ENCODE data around the gene CTSE. TPM values are rescaled to one million over a fixed set of nuclear protein-coding genes. Genes with fewer than 3 reads are reported as not detected.

Gene CTSE
- total and polyA plus RNA-seq, 5 donors from 2014 or later, result not detected

DNA sequence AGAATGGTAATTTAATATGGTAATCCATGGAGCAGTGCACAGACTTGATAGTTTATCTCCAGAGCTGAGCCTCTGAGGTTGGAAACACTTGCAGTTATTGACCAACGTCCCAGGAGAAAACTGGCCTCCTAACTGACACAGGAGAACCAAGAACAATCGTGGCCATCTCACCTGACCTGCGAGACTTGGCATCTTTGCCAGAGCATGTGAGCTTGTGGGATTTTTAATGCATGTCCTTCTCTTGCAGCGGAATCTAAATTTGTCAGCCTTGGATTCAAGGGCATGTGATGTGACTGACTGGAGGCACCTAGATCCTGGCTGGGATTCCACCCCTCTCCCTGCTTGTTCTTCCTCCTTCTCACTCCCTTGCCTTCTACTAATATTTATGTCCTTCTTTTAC is 52.6 kb downstream of the CTSE start:
- H3K27me3 Mint-ChIP-seq, result peaks cover 4% of the 10 kb centered on the region
- Histone ChIP-seq H3K4me3 (ENCODE audit: low read depth, low read length) (no peak overlapping the region), H3K4me1 (ENCODE audit: control insufficient read depth, insufficient read depth, low read length, poor library complexity, severe bottlenecking) (no peaks in the 10 kb centered on the region), H3K9me3 (ENCODE audit: control insufficient read depth in 2 of 2, low read length in 2 of 2) (no peaks in the 10 kb centered on the region), H3K27ac (ENCODE audit: insufficient read depth, low read length, poor library complexity, severe bottlenecking) (no peak overlapping the region), H3K27me3 (ENCODE audit: control insufficient read depth, insufficient read depth, low read length) (no peaks in the 10 kb centered on the region), H3K36me3 (ENCODE audit: control insufficient read depth, insufficient read depth, low read length) (no peaks in the 10 kb centered on the region)
- no peaks in the 10 kb centered on the region for H3K9me3 Mint-ChIP-seq
- ATAC-seq (ENCODE audit: low read depth in 2 of 2) (no peak), DNase-seq (no peak)
- no peak overlapping the region for H3K27ac Mint-ChIP-seq
- H3K36me3 Mint-ChIP-seq, result no peaks in the 10 kb centered on the region
- peaks cover 0 to 6% (median 4%) of the 10 kb centered on the region in 4 donors for H3K4me1 Mint-ChIP-seq
- H3K4me3 Mint-ChIP-seq, result no peak overlapping the region

DNA sequence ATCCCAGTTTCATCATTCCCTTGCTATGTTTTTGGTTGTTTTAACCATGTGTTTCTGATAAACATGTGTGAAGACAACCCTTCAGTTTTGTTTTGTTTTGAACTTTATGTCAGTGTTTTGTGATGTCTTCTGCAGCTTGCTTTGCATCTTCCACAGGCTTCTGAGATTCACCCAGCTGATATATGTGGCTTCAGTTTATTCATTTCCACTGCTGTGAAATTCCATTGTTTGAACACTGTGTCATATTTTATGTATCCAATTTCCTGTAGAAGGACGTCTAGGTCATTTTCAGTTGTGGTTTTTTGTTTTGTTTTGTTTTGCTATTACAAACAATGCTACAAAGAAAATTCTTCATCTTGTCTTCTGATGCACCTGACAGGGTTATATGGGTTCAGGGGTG is 53.2 kb downstream of the CTSE start:
- ATAC-seq (ENCODE audit: low read depth in 2 of 2) (no peak), DNase-seq (no peak)
- H3K27me3 Mint-ChIP-seq, result peaks cover 8% of the 10 kb centered on the region
- Histone ChIP-seq H3K27me3 (ENCODE audit: control insufficient read depth, insufficient read depth, low read length) (no peaks in the 10 kb centered on the region), H3K9me3 (ENCODE audit: control insufficient read depth in 2 of 2, low read length in 2 of 2) (no peaks in the 10 kb centered on the region), H3K4me3 (ENCODE audit: low read depth, low read length) (no peak overlapping the region), H3K36me3 (ENCODE audit: control insufficient read depth, insufficient read depth, low read length) (no peaks in the 10 kb centered on the region), H3K27ac (ENCODE audit: insufficient read depth, low read length, poor library complexity, severe bottlenecking) (no peak overlapping the region), H3K4me1 (ENCODE audit: control insufficient read depth, insufficient read depth, low read length, poor library complexity, severe bottlenecking) (no peaks in the 10 kb centered on the region)
- H3K4me1 Mint-ChIP-seq, result peaks cover 0 to 6% (median 4%) of the 10 kb centered on the region in 4 donors
- H3K9me3 Mint-ChIP-seq, result no peaks in the 10 kb centered on the region
- H3K4me3 Mint-ChIP-seq, result no peak overlapping the region
- no peaks in the 10 kb centered on the region for H3K36me3 Mint-ChIP-seq
- no peak overlapping the region for H3K27ac Mint-ChIP-seq

DNA sequence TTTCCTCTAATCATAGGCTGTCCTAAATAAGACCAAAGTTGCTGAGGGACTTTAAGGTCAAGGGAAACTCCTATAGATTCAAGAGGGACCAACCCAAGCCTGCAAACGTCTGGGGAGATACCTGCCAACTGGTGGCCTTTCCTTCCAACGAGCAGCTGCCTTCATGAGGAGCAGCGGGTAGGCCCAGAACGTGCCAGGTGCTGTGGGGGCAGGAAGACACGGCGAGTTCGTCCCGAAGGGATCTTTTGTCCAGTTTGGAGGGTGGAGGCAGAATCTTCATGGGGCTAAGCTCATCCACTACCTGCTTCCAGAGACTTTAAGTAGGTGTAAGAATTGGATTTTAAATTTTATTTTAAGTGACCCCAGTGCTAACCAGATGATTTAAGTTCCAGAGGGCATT is 54.5 kb downstream of the CTSE start:
- H3K36me3 ChIP-seq (ENCODE audit: control insufficient read depth, insufficient read depth, low read length), result no peaks in the 10 kb centered on the region
- ATAC-seq (ENCODE audit: low read depth in 2 of 2), result no peak
- no peaks in the 10 kb centered on the region for H3K4me1 ChIP-seq (ENCODE audit: control insufficient read depth, insufficient read depth, low read length, poor library complexity, severe bottlenecking)
- Mint-ChIP-seq H3K36me3 (no peaks in the 10 kb centered on the region), H3K4me1 (peaks cover 0 to 2% (median under 1%) of the 10 kb centered on the region in 4 donors), H3K27me3 (peaks cover 9% of the 10 kb centered on the region), H3K4me3 (no peak overlapping the region), H3K27ac (no peak overlapping the region), H3K9me3 (no peaks in the 10 kb centered on the region)
- H3K4me3 ChIP-seq (ENCODE audit: low read depth, low read length), result no peak overlapping the region
- no peak for DNase-seq
- H3K27ac ChIP-seq (ENCODE audit: insufficient read depth, low read length, poor library complexity, severe bottlenecking), result no peak overlapping the region
- no peaks in the 10 kb centered on the region for H3K27me3 ChIP-seq (ENCODE audit: control insufficient read depth, insufficient read depth, low read length)
- no peaks in the 10 kb centered on the region for H3K9me3 ChIP-seq (ENCODE audit: control insufficient read depth in 2 of 2, low read length in 2 of 2)

DNA sequence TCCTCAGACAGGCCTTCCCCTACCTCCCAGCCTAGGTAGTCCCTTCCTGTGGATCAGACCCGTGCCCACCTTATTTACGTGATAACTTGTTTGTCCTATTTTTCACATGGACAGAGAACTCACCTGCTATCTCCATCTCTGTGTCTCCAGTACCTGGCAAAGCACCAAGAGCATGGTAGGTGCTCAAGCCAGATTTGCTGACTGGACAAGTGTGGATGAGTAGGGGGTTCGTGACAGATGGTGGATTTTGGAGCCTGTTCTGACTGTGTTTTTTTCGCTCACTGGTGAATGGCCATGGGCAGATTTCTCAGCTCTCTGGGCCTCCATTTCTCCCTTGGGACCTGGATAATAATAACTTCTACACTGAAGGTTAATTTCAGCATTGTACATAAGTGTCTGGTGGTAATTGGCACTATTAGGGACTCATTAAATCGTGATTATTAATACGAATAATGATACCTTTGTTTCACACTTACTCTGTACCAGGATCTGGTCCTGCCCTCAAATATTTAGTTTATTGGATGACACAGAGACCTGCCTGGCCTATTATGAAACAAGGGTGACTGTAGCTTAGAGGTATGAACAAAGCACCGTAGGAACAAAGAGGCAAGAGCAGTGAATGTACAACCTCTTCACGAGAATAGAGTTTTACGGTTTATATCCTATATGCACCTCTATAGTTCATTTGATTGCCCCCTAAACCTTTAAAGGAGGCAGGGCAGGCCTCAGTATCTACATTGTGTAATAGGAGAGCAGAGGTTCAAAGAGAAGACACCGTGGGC is 56.0 kb downstream of the CTSE start:
- Mint-ChIP-seq H3K4me3 (no peak overlapping the region), H3K9me3 (peaks cover 0 to 2% (median 0%) of the 10 kb centered on the region in 7 donors)

DNA sequence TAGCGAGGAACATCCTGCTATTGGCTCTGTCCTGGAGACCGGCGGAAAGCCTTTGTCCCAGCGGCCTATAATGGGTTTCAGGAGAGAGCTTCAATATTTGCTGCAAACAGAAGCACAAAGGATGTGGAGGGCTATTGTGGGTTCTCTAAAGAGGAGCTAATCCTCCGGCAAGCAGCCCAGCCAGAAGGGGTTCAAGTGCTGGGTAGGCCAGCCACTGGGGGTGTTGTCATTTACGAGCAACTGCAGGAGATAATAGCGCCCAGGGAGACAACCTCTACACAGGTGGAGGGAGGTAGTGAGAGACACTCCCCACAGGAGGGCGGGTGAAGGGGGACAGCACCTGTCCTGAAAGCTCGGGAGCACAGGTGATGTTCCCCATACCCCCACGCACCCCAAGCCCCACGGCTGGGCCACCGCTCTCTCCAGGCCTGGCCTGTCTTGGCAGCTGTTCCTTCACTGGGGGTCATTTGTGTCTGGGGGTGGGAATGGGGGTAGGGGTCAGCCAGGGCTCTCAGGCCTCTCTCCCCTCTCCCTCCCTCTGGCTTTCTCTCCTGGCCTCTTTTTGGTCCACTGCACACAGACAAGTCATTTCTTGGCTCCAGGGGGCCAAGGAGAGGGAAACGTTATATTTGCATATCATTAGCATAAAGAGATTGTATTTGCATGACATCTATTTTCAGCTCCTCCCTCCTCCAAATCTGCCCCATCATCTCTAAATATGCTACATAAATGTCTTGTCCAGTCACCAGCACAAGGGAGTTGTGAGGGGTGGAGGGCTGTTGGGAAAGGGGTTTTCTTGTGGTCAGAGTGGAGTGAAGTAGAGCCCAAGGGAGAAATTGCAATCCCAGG is 58.4 kb downstream of the CTSE start:
- Histone ChIP-seq H3K36me3 (ENCODE audit: control insufficient read depth, insufficient read depth, low read length) (no peaks in the 10 kb centered on the region), H3K4me3 (ENCODE audit: low read depth, low read length) (no peak overlapping the region), H3K4me1 (ENCODE audit: control insufficient read depth, insufficient read depth, low read length, poor library complexity, severe bottlenecking) (no peaks in the 10 kb centered on the region), H3K9me3 (ENCODE audit: control insufficient read depth in 2 of 2, low read length in 2 of 2) (no peaks in the 10 kb centered on the region), H3K27ac (ENCODE audit: insufficient read depth, low read length, poor library complexity, severe bottlenecking) (no peak overlapping the region), H3K27me3 (ENCODE audit: control insufficient read depth, insufficient read depth, low read length) (no peaks in the 10 kb centered on the region)
- H3K4me1 Mint-ChIP-seq, result no peaks in the 10 kb centered on the region
- peaks cover 7% of the 10 kb centered on the region for H3K27me3 Mint-ChIP-seq
- H3K4me3 Mint-ChIP-seq, result no peak overlapping the region
- ATAC-seq (ENCODE audit: low read depth in 2 of 2) (no peak), DNase-seq (no peak)
- no peaks in the 10 kb centered on the region for H3K36me3 Mint-ChIP-seq
- H3K27ac Mint-ChIP-seq, result no peak overlapping the region
- H3K9me3 Mint-ChIP-seq, result peaks cover 0 to 2% (median 0%) of the 10 kb centered on the region in 7 donors

More for the DNA sequence above, 56.0 kb downstream of the CTSE start:
- peaks cover 0 to 2% (median 0%) of the 10 kb centered on the region in 4 donors for H3K4me1 Mint-ChIP-seq
- peaks cover 9% of the 10 kb centered on the region for H3K27me3 Mint-ChIP-seq
- DNase-seq, result no peak
- no peak for ATAC-seq (ENCODE audit: low read depth in 2 of 2)
- H3K36me3 Mint-ChIP-seq, result no peaks in the 10 kb centered on the region
- H3K9me3 ChIP-seq (ENCODE audit: control insufficient read depth in 2 of 2, low read length in 2 of 2), result no peaks in the 10 kb centered on the region
- H3K27me3 ChIP-seq (ENCODE audit: control insufficient read depth, insufficient read depth, low read length), result no peaks in the 10 kb centered on the region
- no peak overlapping the region for H3K27ac ChIP-seq (ENCODE audit: insufficient read depth, low read length, poor library complexity, severe bottlenecking)
- H3K4me3 ChIP-seq (ENCODE audit: low read depth, low read length), result no peak overlapping the region
- H3K27ac Mint-ChIP-seq, result no peak overlapping the region
- no peaks in the 10 kb centered on the region for H3K36me3 ChIP-seq (ENCODE audit: control insufficient read depth, insufficient read depth, low read length)
- H3K4me1 ChIP-seq (ENCODE audit: control insufficient read depth, insufficient read depth, low read length, poor library complexity, severe bottlenecking), result no peaks in the 10 kb centered on the region

DNA sequence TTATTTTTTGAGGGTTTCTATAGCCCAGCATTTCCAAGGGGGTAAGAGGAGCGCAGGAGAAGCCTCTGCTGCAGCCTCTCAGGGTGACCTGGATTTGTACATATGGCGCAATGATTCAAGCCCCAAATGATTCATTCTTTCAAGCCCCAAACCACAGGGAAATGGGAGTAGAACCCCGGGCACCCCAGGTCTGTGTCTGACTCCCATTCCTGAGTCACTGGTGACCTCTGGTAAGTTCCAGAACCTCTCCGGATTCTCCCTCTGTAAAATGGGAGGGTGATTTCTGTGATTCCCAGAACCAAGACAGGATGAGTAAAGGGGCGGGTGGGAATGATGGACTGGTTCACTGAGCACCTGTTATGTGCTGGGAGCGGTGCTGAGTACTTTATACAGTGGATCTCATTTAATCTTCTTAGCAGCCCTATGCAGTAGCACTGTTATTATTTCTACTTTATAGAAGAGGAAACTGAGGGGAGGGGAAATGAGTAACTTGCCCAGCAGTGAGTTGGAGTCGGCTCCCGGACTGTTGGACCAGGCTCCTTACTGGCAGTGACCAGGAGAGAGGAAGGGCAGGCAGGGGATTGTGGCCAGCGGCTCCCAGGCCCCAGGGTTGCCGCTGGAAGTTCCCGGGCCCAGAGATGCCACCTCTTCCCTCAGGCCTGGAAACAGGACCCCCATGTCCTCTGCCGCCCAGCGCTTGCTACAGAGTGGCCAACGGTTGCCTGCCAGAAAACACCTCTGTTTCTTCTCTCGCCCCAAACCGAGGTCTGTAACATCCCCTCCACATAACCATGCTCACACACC is 60.1 kb downstream of the CTSE start:
- no peaks in the 10 kb centered on the region for H3K27me3 ChIP-seq (ENCODE audit: control insufficient read depth, insufficient read depth, low read length)
- H3K4me3 ChIP-seq (ENCODE audit: low read depth, low read length), result no peak overlapping the region
- no peak overlapping the region for H3K27ac Mint-ChIP-seq

DNA sequence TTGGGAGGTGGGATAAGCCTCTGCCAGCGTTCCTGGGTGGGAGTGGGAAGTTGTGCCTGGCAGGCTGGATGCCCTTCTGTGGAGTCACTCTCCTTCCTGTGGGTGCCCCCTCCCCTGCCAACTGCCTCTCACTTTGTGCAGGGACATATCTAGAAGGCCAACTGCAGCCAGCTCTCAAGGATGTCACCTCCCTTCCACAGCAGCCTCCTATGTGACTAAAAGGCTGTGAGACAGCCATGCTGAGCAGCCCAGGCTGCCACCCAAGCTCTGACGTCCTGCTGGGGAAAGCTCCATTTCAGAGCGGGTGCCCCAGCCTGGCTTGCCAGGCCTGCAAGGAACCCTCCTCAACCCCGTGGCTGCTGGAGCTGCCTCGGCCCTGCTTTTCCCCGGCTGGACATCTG is 60.9 kb downstream of the CTSE start:
- no peaks in the 10 kb centered on the region for H3K36me3 Mint-ChIP-seq
- H3K27ac ChIP-seq (ENCODE audit: insufficient read depth, low read length, poor library complexity, severe bottlenecking), result no peak overlapping the region
- H3K4me1 Mint-ChIP-seq, result no peaks in the 10 kb centered on the region
- ATAC-seq (ENCODE audit: low read depth in 2 of 2) (no peak), DNase-seq (no peak)
- no peak overlapping the region for H3K27ac Mint-ChIP-seq
- no peaks in the 10 kb centered on the region for H3K36me3 ChIP-seq (ENCODE audit: control insufficient read depth, insufficient read depth, low read length)
- no peak overlapping the region for H3K4me3 ChIP-seq (ENCODE audit: low read depth, low read length)
- H3K27me3 Mint-ChIP-seq, result peaks cover 15% of the 10 kb centered on the region
- H3K27me3 ChIP-seq (ENCODE audit: control insufficient read depth, insufficient read depth, low read length), result no peaks in the 10 kb centered on the region
- H3K4me3 Mint-ChIP-seq, result no peak overlapping the region
- peaks cover 0 to 3% (median 0%) of the 10 kb centered on the region in 7 donors for H3K9me3 Mint-ChIP-seq
- H3K9me3 ChIP-seq (ENCODE audit: control insufficient read depth in 2 of 2, low read length in 2 of 2), result no peaks in the 10 kb centered on the region
- H3K4me1 ChIP-seq (ENCODE audit: control insufficient read depth, insufficient read depth, low read length, poor library complexity, severe bottlenecking), result no peaks in the 10 kb centered on the region

More for the DNA sequence above, 60.1 kb downstream of the CTSE start:
- Histone ChIP-seq H3K27ac (ENCODE audit: insufficient read depth, low read length, poor library complexity, severe bottlenecking) (no peak overlapping the region), H3K9me3 (ENCODE audit: control insufficient read depth in 2 of 2, low read length in 2 of 2) (no peaks in the 10 kb centered on the region), H3K4me1 (ENCODE audit: control insufficient read depth, insufficient read depth, low read length, poor library complexity, severe bottlenecking) (no peaks in the 10 kb centered on the region), H3K36me3 (ENCODE audit: control insufficient read depth, insufficient read depth, low read length) (no peaks in the 10 kb centered on the region)
- ATAC-seq (ENCODE audit: low read depth in 2 of 2) (no peak), DNase-seq (no peak)
- Mint-ChIP-seq H3K27me3 (peaks cover 15% of the 10 kb centered on the region), H3K4me3 (no peak overlapping the region), H3K9me3 (peaks cover 0 to 3% (median 0%) of the 10 kb centered on the region in 7 donors), H3K4me1 (no peaks in the 10 kb centered on the region), H3K36me3 (no peaks in the 10 kb centered on the region)

Measured in CD4-positive, CD25-positive, alpha-beta regulatory T cell (primary cell).